SK-MEL-5 (cell line): Measurements from ENCODE around the gene C12orf57. TPM values are rescaled to one million over a fixed set of nuclear protein-coding genes. Genes with fewer than 3 reads are reported as not detected.
A peak's percentile ranks its signal among the peaks of the same experiment; 100 is the strongest.

ENCODE experiments used
- DNase-seq: peaks from one replicate; pipeline ENCODE4 v3.0.0-alpha.2; 2016; ENCODE audit warnings: low read depth, low spot score
- in situ Hi-C: cut with HindIII; loops from 2 replicates; pipeline ENCODE4 v1.10.0; 2016; ENCODE audit warnings: low sequenced_read_pairs, high pct_unique_total_duplicates, low pct_unique_long_range_greater_than_20kb
- total RNA-seq: library from RNA; depleted of rRNA; stranded (reverse); fragments of >200 nt; shearing (Covaris generic); gene quantifications from 2 replicates; pipeline ENCODE4 v1.2.3, GENCODE V29; 2014

C12orf57 gene
- total RNA-seq, 1 experiment from 2014 or later: 135 TPM

DNA sequence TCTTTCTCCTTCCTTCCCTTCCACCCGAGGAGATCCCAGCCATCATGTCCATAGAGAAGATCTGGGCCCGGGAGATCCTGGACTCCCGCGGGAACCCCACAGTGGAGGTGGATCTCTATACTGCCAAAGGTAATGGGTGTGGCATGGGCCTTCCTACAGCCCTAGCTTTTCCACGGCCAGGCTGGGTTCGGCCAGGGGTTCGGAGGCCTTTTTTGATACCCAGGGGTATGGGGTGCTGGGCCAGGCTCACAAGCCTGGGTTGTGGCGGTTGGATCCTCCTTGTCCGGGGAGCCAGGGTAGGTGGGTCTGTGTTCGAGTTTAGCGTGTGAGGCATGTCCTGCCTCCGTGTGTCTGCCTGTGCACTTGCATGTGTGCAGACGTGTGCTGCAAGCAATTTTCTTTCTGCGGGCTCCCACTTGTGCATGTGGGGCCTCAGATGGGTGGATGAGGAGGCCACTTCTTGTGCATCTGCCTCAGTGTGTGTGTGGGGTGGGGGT, 28.0 kb upstream of the C12orf57 start:
- no peak for DNase-seq
- in situ Hi-C loops: no loop called here

DNA sequence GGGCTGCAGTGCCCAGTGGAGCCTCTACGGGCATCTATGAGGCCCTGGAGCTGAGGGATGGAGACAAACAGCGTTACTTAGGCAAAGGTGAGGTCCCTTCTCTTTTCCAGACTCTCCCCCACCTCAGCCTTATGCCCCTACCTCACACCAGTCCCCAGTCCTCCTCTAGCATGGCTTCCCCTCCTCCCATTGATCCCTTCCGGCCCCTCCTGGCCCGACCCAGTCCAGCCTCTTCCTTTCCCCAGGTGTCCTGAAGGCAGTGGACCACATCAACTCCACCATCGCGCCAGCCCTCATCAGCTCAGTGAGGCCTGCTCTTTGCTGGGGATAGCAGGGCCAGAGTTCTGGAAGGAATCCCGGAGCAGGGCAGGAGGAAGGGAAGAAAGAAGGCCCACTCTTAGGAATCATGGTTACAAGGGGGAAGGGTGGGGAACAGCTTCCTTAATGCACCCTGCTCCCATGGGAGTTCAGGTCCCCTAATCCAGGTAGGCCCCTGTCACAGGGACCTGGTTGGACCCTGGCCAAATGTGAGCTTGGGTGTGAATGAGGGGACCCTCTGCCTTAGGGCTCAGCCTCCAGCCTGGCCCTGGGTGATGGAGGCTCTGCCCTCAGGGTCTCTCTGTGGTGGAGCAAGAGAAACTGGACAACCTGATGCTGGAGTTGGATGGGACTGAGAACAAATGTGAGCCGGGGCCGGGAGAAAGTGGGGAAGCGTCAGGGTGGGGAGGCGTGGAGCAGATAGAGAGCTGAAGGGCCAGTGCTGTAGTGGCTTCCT, 27.2 kb upstream of the C12orf57 start:
- DNase-seq: no peak
- in situ Hi-C loops: no loop called here

DNA sequence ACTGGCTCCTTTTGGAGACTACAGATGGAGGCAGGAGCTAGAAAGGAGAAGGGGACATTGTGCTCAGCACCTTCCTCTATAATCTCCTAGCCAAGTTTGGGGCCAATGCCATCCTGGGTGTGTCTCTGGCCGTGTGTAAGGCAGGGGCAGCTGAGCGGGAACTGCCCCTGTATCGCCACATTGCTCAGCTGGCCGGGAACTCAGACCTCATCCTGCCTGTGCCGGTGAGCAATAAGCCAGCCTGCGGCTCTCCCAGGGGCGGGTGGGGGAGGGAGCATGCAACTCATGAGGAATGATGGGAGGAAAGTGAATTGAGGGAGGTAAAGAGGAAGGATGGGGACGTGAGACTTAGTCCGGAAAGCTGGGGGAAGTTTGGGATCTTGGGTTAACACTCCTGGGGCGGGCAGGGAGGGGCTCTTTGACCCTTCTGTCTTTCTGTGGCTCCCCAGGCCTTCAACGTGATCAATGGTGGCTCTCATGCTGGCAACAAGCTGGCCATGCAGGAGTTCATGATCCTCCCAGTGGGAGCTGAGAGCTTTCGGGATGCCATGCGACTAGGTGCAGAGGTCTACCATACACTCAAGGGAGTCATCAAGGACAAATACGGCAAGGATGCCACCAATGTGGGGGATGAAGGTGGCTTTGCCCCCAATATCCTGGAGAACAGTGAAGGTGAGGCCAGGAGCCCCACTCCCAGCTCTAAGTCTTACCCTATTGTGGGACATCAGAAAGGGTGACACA, 26.2 kb upstream of the C12orf57 start:
- DNase-seq: no peak
- in situ Hi-C loops: no loop called here

DNA sequence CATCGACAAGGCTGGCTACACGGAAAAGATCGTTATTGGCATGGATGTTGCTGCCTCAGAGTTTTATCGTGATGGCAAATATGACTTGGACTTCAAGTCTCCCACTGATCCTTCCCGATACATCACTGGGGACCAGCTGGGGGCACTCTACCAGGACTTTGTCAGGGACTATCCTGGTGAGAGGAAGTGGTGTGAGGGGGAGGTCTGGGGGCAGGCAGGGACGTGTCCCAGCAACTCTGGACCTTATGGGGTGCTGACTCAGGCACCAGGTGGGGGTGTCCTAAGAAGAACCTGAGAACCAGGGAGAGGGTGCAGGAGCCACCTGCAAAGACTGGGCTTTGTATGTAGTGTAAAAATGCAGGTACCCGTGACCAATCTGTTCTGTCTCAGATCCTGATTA, 24.2 kb upstream of the C12orf57 start:
- no peak for DNase-seq
- in situ Hi-C loops: no loop called here

DNA sequence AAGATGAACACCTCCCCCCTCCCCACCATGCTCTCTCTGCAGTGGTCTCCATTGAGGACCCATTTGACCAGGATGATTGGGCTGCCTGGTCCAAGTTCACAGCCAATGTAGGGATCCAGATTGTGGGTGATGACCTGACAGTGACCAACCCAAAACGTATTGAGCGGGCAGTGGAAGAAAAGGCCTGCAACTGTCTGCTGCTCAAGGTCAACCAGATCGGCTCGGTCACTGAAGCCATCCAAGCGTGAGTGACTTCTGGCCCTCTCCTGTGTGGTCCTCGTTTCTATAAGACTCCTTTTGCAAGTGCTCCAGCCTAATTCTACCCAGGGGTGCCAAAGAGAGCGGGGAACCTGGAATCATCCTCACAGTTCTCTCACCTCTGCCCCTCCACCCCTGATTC, 22.3 kb upstream of the C12orf57 start:
- in situ Hi-C loops: no loop called here
- no peak for DNase-seq

DNA sequence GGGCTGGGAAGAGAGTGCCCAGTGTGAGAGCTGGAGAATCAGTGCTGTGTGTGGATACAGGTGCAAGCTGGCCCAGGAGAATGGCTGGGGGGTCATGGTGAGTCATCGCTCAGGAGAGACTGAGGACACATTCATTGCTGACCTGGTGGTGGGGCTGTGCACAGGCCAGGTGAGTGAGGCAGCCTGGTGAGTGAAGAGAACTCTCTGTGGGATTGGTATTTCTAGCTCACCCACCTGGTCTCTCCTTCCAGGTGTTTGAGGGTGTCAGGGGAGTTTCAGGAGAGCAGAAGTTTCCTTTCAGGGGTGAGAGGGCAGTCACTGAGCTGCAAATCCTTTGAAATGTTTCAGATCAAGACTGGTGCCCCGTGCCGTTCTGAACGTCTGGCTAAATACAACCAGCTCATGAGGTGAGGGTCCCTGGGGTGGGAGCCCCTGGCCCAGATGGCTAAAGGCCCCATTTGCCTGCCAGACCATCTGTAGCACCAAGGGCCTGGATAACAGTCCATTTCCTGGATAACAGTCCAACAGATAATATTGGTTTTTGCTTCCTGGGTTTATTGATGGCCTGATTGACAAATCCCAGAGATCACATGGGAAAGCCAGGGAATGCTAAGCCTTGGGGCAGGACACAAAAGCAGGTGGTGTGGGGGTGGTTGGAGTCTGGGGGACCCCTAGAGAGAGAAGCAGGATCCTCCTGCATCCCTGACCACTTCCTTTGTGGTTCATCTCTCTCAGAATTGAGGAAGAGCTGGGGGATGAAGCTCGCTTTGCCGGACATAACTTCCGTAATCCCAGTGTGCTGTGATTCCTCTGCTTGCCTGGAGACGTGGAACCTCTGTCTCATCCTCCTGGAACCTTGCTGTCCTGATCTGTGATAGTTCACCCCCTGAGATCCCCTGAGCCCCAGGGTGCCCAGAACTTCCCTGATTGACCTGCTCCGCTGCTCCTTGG, 21.6 kb upstream of the C12orf57 start:
- in situ Hi-C loops: no loop called here
- DNase-seq: no peak

DNA sequence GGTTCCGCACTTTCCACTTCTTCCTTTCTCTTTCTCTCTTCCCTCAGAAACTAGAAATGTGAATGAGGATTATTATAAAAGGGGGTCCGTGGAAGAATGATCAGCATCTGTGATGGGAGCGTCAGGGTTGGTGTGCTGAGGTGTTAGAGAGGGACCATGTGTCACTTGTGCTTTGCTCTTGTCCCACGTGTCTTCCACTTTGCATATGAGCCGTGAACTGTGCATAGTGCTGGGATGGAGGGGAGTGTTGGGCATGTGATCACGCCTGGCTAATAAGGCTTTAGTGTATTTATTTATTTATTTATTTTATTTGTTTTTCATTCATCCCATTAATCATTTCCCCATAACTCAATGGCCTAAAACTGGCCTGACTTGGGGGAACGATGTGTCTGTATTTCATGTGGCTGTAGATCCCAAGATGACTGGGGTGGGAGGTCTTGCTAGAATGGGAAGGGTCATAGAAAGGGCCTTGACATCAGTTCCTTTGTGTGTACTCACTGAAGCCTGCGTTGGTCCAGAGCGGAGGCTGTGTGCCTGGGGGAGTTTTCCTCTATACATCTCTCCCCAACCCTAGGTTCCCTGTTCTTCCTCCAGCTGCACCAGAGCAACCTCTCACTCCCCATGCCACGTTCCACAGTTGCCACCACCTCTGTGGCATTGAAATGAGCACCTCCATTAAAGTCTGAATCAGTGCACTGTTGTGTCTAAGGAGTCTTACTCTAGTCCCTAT, 20.7 kb upstream of the C12orf57 start:
- no peak for DNase-seq
- in situ Hi-C loops: no loop called here

DNA sequence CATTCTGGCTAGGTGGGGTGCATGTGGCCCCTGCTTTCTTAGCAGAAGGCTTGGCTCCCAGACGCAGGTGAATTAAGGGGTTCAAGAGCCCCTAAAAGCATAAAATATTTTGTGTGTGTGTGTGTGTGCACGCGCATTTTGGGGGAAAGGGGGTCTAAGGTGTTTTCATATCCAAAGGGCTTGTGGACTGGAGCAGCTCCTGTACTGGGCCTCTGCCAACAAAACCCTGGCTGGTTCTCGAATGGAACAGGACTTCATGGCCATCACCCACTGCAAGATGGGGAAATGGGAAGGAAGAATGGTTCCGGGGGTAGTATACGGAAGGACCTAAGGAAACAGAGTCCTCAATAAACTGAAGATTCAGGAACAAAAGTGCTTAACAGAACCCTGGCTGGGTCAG, 20.0 kb upstream of the C12orf57 start:
- DNase-seq: no peak
- in situ Hi-C loops: no loop called here

DNA sequence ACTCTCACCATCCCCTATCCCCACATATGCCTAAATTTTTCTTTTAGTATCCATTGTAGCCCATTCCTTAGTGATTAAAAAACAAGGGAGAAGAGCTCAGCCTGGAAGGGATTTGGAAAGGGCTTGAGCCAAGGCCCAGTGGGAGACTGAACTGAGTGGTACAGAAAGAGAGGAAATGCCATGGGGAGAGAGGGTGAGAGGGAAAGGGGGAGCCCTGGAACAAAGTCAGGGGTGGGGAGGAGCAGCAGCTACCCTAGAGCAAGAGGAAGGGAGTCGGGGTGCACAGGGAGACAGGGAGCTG, 18.6 kb upstream of the C12orf57 start:
- in situ Hi-C loops: no loop called here
- no peak for DNase-seq

DNA sequence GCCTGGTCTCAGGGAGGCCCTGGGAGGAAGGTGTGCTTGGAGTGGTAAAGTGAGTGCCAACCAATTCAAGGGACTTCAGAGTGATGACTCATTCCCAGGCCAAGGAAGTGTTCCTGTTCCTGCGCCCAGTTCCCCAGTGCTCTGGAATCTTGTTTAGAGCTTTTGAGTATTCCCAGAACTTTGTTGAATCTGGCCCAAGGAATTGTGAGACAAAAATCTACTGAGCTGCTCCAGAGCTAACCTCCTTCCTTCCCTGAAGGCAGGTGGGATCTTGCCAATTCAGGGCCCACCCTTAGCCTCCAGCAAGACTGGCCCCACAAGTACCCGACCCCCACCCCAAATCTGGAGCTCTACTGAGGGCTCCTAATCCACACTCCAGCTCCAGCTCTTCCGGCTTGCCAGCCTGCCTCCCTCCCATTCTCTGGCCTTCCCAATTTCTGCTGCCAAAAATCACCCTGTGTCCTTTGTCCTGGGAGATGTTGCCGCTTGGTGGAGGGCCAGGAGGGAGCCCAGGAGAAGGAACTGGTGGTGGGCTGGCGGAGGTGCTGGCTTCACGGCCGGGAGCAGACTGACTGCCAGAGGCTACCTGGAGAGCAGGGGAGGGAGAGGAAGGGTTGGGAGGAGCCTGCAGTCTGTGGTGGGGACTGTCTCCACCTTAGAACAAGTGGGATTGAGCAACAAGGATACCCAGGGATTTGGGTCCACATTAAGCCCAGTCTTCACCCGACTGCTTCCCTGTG, 18.1 kb upstream of the C12orf57 start:
- in situ Hi-C loops: no loop called here
- peak; percentile 67 for DNase-seq

DNA sequence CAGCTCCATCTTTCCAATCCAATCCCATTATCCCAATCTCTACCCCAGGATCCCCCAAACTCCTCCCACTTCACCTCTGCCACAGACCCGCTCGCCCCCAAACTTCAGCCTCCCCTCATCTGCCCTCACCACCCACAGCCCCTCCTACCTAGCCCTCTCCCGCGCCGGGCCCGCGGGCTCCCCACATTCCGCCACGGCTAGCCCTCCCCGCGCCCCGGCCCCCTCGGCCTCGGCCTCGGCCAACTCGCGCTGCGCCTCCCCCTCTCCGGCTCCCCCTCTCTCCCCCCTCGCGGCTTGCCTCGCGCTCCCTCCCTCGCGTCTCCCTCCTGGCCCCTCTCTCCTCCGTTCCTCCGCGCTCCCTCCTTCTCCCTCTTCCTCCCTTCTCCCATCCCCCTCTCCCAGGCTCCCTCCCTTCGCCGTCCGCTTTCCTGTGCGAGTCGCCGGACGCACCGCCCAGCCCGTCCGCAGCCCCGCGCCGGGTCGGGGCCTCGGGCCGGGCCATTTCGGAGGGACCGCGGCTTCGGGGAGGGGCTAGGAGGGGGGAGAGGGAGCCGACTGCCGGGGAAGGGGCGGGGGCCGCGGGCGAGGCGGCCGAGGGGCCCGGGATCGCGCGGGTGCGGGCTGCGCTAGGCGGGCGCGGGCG, 16.3 kb upstream of the C12orf57 start, which contains the start of gene ATN1:
TSS of gene ATN1 (plus strand) at position 581 of the 643 bp plus-strand sequence. CDS start 6,043 bp downstream, outside the sequence.
- in situ Hi-C loops: no loop called here
- DNase-seq: peak; percentile 67

DNA sequence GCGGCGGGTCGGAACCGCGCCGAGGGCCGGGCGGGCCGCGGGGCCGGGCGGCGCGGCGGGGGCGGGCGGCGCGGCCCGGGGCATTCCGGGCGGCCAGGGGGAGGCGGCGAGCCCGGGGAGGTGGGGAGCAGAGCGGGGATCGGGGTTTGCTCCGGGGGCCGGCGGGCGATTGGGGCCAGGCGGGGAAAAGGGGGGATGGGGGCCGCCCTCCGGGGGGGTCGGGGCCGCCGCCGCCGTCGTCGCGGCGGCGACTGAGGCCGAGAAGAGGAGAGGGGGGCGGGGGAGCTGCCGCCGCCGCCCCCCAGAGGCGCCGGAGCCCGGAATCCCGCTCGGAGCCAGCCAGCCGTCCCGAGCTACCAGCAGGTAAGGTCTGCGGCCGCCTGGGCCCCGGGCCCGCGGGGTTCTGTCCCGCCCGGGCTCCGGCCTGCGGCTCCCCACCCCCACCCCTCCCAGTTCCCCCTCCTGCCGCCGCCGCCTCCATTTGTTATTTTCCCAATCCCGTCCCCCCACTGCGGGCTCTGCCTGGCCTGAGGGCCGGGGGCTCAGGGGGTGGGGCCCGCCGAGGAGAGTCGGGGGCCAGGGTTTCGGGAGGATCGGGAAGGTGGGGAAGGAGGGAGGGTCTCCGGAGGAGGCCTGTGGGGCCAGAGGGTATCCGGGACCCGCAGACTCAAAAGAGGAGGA, 15.7 kb upstream of the C12orf57 start:
- DNase-seq: no peak
- in situ Hi-C loops: no loop called here

DNA sequence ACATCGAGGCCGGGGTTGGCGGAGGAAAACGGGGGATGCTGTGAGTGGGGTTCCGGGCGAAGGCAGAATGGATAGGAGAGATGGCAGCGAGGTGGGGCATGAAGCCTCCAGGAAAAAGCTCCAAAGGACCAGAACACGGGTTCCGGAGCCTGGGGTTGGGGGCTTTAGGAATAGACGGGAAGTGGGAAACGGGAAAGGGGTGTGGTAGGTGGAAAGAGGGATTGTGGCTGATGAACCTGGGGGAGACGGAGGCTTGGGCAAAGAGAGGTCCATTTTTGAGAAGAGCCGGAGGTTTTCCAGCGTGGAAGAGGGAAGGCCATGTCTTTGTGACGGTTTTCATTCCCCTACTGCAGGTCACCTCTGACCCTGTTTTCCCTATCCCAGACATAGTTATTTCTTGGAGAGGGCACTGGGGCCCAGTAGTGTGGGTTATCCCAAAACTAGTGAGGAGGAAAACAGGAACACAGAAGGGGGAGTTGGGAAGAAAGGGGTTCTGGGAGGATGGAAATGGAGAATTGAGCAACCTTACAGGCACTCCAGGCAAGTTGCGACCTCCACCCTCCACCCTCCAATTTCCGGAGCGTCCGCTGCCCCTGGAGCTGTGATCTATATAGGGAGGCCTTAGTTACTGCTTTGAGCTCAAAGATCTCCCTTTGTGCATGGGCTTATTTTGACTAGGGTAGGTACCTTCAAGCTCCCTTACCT, 15.0 kb upstream of the C12orf57 start:
- no peak for DNase-seq
- in situ Hi-C loops: no loop called here

DNA sequence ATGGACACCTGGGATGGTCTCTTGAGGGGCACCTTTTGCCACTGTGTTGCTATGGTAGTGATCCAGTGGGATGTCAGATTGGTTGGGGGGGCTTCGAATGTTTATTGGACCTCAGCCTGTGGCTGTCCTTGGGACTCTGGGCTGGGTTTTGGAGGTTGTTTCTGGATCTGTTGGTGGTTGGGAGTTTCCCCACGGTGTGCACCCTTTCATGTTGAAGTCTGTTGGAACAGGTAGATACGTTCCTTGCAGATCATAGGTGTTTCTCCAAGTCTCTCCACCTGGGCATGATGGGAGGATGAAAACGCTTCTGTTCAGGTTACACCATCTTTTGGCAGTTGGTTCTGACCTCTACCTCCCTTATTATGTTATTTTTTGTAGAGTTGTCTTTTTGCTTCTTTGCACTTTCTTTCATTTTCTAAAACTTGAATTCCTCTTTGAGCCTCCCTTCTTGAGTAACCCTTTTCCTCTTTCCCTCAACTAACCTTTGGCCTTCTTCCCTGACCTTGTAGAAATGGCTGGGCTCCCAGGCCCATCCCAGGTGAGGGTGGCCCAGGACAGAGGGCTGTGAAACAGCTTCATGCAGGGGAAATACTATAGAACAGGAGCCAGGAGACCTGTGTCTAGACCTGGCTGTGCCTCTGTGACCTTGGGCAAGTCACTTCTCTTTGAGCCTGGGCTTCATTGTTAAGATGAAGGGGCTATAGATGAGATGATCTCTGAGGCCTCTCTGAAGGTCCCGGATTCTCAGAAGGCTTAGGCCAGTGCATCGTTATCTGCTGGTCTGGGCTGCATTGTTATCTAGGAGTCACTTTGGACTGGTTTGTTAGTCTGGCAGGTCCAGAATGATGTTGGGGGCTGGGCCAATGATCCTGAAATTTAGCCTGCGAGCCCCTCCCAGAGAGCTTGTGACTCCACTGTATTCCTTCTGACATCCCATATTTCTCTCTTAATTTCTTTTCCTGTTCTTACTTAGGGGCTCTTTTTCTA, 14.1 kb upstream of the C12orf57 start:
- no peak for DNase-seq
- in situ Hi-C loops: no loop called here
